Chondrocyte (in vitro differentiated cells): ENCODE measurements around the gene KCNT1. TPM values are rescaled to one million over a fixed set of nuclear protein-coding genes. Genes with fewer than 3 reads are reported as not detected.
A peak's percentile ranks its signal among the peaks of the same experiment; 100 is the strongest.

Source experiments
- DNase-seq: peaks from one replicate; pipeline ENCODE4 v3.0.0; 2021; ENCODE audit warnings: mixed read lengths, low spot score
- H3K27ac Mint-ChIP-seq: one replicate; pipeline ENCODE4 v1.8.0; 2021; ENCODE audit warnings: mild to moderate bottlenecking, moderate library complexity, mixed read lengths; ENCODE audit not compliant: unreplicated experiment
- H3K27me3 Mint-ChIP-seq: 2 replicates; pipeline ENCODE4 v1.8.0; 2021; ENCODE audit warnings: low read depth, mixed read lengths
- H3K36me3 Mint-ChIP-seq: 2 replicates; pipeline ENCODE4 v1.8.0; 2021; ENCODE audit warnings: low read depth, mixed read lengths
- H3K4me1 Mint-ChIP-seq: 2 replicates; pipeline ENCODE4 v1.8.0; 2021; ENCODE audit warnings: low read depth, mild to moderate bottlenecking, mixed read lengths
- H3K4me3 Mint-ChIP-seq: one replicate; pipeline ENCODE4 v1.8.0; 2021; ENCODE audit warnings: mild to moderate bottlenecking, moderate library complexity, mixed read lengths; ENCODE audit not compliant: unreplicated experiment
- H3K9me3 Mint-ChIP-seq: 2 replicates; pipeline ENCODE4 v1.8.0; 2021; ENCODE audit warnings: low read depth, mixed read lengths
- CTCF ChIP-seq: fragments of 200-600 bp; sonication (generic); IDR thresholded peaks from 2 replicates; pipeline ENCODE4 v1.5.0; 2021; ENCODE audit warnings: antibody characterized with exemption, mild to moderate bottlenecking, moderate library complexity
- total RNA-seq: library from RNA; stranded (reverse); gene quantifications from 3 replicates; pipeline ENCODE4 v1.2.1, GENCODE V29; 2021

KCNT1 gene
- total RNA-seq, 1 donor from 2014 or later, result not detected

DNA sequence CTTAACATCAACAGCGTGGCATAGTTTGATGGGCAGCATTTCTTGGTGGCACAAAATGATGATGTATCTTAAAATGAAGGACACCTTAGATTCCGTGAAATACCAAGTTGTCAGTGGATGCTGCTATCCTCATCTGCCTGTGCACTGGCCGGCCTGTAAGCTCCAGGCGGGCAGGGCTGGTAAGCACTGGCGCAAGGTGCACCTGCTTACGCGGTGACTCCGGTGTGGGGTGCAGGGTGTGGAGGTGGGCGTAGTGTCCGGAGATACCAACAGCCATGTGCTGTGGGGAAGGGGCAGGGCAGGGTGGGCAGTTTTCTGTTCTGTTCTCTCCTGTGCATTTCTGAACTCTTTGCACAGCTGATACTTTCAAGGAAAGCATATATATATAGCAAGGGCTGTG is 101.5 kb downstream of the KCNT1 start:
- Mint-ChIP-seq H3K9me3 (peaks cover 5% of the 10 kb centered on the region), H3K4me1 (peaks cover 20% of the 10 kb centered on the region), H3K27ac (no peak overlapping the region), H3K27me3 (no peaks in the 10 kb centered on the region), H3K4me3 (no peak overlapping the region), H3K36me3 (peaks cover 6% of the 10 kb centered on the region)
- peak; percentile 85 for DNase-seq
- TF ChIP-seq CTCF, result no peak

DNA sequence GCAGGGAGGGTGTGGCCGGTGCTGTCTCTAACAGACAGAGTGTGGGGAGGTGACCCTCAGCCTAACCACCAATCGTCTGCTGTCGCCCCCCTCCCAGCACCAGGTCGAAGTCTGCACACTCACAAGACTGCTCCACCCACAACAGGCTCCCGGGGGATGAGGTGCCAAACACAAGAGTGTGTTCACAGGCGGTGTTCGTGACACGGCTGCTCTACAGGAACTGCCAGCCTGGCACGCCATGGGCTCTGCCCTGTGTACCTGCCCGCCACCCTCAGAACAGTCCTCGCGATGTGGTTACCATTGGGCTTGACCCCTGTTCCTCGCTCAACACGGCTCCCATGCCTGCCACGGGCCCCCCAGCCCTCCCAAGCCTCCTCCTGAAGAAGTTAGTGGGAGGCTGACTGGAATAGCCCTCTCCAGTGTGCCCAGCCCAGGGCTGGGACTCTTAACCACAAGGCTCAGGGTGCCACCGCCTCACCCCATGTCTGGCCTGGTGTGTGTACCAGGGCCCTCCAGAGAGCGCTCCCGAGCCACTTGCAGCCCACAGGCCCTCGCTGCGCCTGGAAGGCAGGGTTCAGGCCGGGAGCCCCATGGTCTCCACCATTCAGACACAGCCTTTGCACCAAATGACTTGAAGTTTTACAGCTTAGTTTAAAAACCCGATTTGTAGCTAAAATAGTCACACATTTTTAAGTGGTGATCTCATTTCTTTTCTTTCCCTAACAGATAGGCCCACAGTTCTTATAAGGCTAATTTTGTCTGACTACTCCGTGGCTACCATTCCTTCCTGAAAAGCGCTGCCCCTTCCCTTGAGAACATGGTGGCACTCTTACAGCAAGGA is 102.8 kb downstream of the KCNT1 start:
- Mint-ChIP-seq H3K27ac (peak overlapping the region; percentile 71), H3K36me3 (peaks cover 6% of the 10 kb centered on the region), H3K4me3 (no peak overlapping the region), H3K27me3 (no peaks in the 10 kb centered on the region), H3K4me1 (peaks cover 30% of the 10 kb centered on the region), H3K9me3 (peaks cover 5% of the 10 kb centered on the region)
- peak; percentile 83 for DNase-seq
- no peak for TF ChIP-seq CTCF

DNA sequence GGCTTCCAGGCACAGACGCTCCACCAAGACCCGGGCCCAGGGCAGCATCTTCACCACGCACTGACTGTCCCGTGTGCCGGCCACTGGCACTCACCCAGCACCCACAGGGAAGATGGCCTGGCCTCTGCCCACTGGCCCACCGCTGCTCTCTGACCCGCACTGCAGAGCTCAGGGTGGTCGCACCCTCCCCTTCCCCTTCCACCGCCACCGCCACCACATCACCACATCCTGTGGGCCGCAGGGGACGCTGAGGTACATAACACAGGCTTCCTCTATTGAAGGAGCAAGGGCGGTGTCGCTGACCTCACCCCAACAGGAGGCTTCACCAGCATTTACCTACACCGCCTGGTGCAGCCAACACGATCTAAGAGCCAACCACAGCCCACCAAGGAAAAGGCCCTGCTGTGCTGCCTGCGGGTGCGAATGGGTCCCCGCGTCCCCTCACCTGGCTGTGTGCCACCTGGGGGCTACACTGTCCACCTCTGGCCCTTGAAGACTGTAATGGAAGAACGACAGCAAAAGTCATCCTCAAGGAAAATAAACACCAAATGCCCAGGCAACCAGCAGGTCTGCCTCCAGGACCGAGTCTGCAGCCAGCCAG is 103.5 kb downstream of the KCNT1 start:
- Mint-ChIP-seq H3K4me1 (peaks cover 30% of the 10 kb centered on the region), H3K4me3 (no peak overlapping the region), H3K9me3 (peaks cover 5% of the 10 kb centered on the region), H3K36me3 (peaks cover 10% of the 10 kb centered on the region), H3K27me3 (no peaks in the 10 kb centered on the region), H3K27ac (peak overlapping the region; percentile 71)
- peak; percentile 85 for DNase-seq
- TF ChIP-seq CTCF, result no peak

- Mint-ChIP-seq H3K36me3 (peaks cover 31% of the 10 kb centered on the region), H3K27me3 (no peaks in the 10 kb centered on the region), H3K27ac (peak overlapping the region; percentile 22), H3K9me3 (no peaks in the 10 kb centered on the region), H3K4me1 (peaks cover 33% of the 10 kb centered on the region), H3K4me3 (no peak overlapping the region)
- no peak for TF ChIP-seq CTCF
- DNase-seq, result no peak
Observed at GRCh38 chr9:135809166-135809565, 107.2 kb downstream of the KCNT1 start.

GRCh38 chr9:135810806-135811575 is 109.0 kb downstream of the KCNT1 start:
- no peak for DNase-seq
- Mint-ChIP-seq H3K36me3 (peaks cover 37% of the 10 kb centered on the region), H3K4me3 (no peak overlapping the region), H3K27ac (no peak overlapping the region), H3K9me3 (no peaks in the 10 kb centered on the region), H3K27me3 (no peaks in the 10 kb centered on the region), H3K4me1 (peaks cover 18% of the 10 kb centered on the region)
- no peak for TF ChIP-seq CTCF
